Erythroblast (primary cell): ENCODE data around the gene SYT5.

ENCODE experiments used
- GATA1 ChIP-seq: IDR thresholded peaks from 2 replicates; pipeline ENCODE4 v1.6.1; 2011; ENCODE audit warnings: low read depth, mild to moderate bottlenecking, control low read depth, low read length, moderate library complexity
- POLR2A ChIP-seq: IDR thresholded peaks from 2 replicates; pipeline ENCODE4 v1.6.1; 2011; ENCODE audit warnings: mild to moderate bottlenecking, low read length

DNA sequence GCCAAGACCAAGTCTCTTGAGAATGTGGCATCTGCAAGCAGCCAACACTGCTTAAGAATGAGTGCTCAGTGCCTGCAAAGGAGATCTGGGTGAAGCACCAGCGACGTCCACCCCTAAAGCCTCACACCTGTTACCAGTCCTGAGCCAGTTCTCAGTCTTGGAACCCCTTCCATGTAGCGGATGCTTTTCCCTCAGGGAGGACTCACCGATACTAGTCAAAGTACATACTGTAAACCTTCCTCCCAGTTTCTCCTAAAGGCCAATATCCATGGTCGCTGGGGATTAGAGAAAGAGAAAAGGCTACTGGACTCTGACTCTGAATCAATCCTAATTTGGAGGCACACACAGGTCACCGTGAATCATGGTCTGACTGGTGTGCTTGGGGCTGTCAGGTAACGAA lies 33.5 kb upstream of the SYT5 start:
- no peak for TF ChIP-seq POLR2A
- no peak for TF ChIP-seq GATA1
